Pancreas (tissue), 10 donors: ENCODE measurements around the gene SH3RF3. TPM values are rescaled to one million over a fixed set of nuclear protein-coding genes. Genes with fewer than 3 reads are reported as not detected.
"Not testable (repeated sequence)": the region's sequence is repeated elsewhere in the genome, so short reads cannot be mapped to it uniquely, and the experiment has no call there.

Experiments
- ATAC-seq, 4 donors: fragments of 200-7000 bp; cut with Tn5 transposase; one replicate each; pipeline versions ENCODE4 v1.8.0 to v1.9.1; 2020; ENCODE audit warnings: mild to moderate bottlenecking in 4 of 4, moderate library complexity in 4 of 4
- DNase-seq, 6 donors: peaks; one replicate each; pipeline ENCODE4 v3.0.0-alpha.2; 2020
- FAIRE-seq: peaks from 2 replicates; lab custom pipeline; 2012; peaks lifted over from hg19 to GRCh38; lab: Jason Lieb, UNC
- H3K27ac ChIP-seq, 4 donors: fragments of 200-600 bp; sonication (generic); 1 replicate in 3 of 4; 2 replicates in 1 of 4; pipeline versions ENCODE4 v1.5.0 to v1.8.0; 2020
- H3K27me3 ChIP-seq, 4 donors: fragments of 200-600 bp; one replicate each; pipeline ENCODE4 v1.8.0; 2021
- H3K36me3 ChIP-seq, 3 donors: fragments of 200-600 bp; sonication (generic) in 1 of 3; one replicate each; pipeline versions ENCODE4 v1.5.0 to v1.8.0; 2020 to 2021
- H3K4me1 ChIP-seq, 3 donors: fragments of 200-600 bp; one replicate each; pipeline ENCODE4 v1.8.0; 2021
- H3K4me3 ChIP-seq, 4 donors: fragments of 200-600 bp; sonication (generic) in 2 of 4; one replicate each; pipeline versions ENCODE4 v1.5.0 to v1.8.0; 2020 to 2021
- H3K9me3 ChIP-seq, 4 donors: fragments of 200-600 bp; one replicate each; pipeline ENCODE4 v1.8.0; 2021
- WGBS, 2 donors: extraction: QIAGEN DNeasy Blood & Tissue Kit; methylation state at CpG; one replicate each; pipeline ENCODE4 v1.1.7; 2013; 5-methylcytosine and 5-hydroxymethylcytosine counted together
- intact Hi-C, 3 donors: fragments of 100-400 bp; cut with DNase I; formaldehyde crosslinking; loops; one replicate each; pipeline versions ENCODE4 v1.11.1 to v1.14.2; 2022
- polyA plus RNA-seq, 2 donors: library from polyadenylated mRNA; stranded (reverse); fragments of 200-250 nt; gene quantifications; one replicate each; pipeline ENCODE4 v1.2.3, GENCODE V29; 2013
- total RNA-seq, 6 donors: library from RNA; stranded (reverse); fragmentation: NEBNext Ultra II Directional in 4 of 6; extraction: Animal tissue kit (Norgen Biotek cat#: 25700) in 4 of 6; gene quantifications; one replicate each; pipeline versions ENCODE4 v1.2.1 to v1.2.4, GENCODE V29; 2021 to 2023
- TF ChIP-seq, protein P1 (sequence below), 4 donors: fragments of 200-600 bp; sonication (generic) in 3 of 4; IDR thresholded peaks; one replicate each; pipeline versions ENCODE4 v1.5.0 to v1.8.0; 2021; ENCODE audit warnings: antibody characterized with exemption in 4 of 4
- donor health status: healthy with polysubstance abuse.
- donor health status: DM: no; HTN: no; CAD: no; lungs with moderate emphysema.
- donor health status: DM: no; HTN: no; CAD: no.
- donor health status: control.
- donor health status: control.
- donor health status: Bipolar disorder and iron deficiency.
- donor health status: DM: yes; HTN: yes; CAD: no.
- donor health status: DM: no; HTN: no; CAD: no.
- donor health status: DM: no; HTN: no; CAD: no.
- donor health status: DM: yes; HTN: yes; CAD: no.

The SH3RF3 gene
- total and polyA plus RNA-seq, 8 donors = 1.1 to 3.5 (median 1.8) TPM

DNA sequence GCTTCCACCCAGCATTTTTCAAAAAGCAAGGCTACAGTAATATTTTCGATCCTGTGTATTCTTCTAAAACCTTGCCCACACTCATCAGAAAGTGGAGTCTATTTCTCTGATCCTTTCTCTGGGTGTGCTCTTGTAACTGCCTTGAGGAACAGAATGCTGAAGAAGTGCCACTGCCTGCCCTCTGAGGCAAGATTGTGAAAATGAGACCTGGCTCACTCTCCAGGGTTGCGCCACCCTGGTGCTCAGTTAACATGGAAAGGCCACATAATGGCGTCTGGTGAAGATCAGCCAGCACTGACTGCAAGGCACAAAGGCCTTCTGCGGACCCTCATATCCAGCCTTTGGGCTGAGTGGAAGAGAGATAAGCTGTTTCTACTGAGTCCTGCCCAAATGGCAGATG, 11.2 kb upstream of the SH3RF3 start:
- 82 to 88% methylated on average over 4 of the region's 4 CpGs for WGBS, 2 donors
- H3K9me3 ChIP-seq = no peaks in the 10 kb centered on the region
- FAIRE-seq (no peak), ATAC-seq (no peak), DNase-seq (no peak)
- TF ChIP-seq, protein P1, sequence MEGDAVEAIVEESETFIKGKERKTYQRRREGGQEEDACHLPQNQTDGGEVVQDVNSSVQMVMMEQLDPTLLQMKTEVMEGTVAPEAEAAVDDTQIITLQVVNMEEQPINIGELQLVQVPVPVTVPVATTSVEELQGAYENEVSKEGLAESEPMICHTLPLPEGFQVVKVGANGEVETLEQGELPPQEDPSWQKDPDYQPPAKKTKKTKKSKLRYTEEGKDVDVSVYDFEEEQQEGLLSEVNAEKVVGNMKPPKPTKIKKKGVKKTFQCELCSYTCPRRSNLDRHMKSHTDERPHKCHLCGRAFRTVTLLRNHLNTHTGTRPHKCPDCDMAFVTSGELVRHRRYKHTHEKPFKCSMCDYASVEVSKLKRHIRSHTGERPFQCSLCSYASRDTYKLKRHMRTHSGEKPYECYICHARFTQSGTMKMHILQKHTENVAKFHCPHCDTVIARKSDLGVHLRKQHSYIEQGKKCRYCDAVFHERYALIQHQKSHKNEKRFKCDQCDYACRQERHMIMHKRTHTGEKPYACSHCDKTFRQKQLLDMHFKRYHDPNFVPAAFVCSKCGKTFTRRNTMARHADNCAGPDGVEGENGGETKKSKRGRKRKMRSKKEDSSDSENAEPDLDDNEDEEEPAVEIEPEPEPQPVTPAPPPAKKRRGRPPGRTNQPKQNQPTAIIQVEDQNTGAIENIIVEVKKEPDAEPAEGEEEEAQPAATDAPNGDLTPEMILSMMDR (IDR thresholded peaks at IDR 0.05) = no peak
- no peaks in the 10 kb centered on the region for H3K4me1 ChIP-seq
- no peaks in the 10 kb centered on the region for H3K27me3 ChIP-seq
- H3K4me3 ChIP-seq = no peak overlapping the region
- no peak overlapping the region for H3K27ac ChIP-seq
- intact Hi-C loops = no loop called here
- H3K36me3 ChIP-seq = no peaks in the 10 kb centered on the region

DNA sequence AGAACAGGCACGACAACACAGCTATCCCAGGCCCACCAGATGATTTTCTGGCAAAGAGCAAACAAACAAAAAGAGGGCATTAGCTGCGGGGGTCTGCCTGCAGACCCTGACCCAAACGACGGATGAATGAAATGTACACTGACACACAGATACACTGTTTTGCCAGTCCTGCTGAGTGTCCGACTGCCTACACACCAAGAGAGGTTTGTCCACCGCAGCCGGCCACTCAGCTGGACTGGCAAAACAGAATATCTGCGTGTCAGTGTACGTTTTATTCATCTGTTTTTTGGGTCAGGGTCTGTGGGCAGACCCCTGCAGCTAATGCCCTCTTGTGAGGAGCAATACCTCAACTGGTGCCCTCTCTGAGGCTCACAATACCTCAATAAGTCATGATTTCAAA, 10.7 kb upstream of the SH3RF3 start:
- TF ChIP-seq, protein P1 (IDR thresholded peaks at IDR 0.05) = no peak

DNA sequence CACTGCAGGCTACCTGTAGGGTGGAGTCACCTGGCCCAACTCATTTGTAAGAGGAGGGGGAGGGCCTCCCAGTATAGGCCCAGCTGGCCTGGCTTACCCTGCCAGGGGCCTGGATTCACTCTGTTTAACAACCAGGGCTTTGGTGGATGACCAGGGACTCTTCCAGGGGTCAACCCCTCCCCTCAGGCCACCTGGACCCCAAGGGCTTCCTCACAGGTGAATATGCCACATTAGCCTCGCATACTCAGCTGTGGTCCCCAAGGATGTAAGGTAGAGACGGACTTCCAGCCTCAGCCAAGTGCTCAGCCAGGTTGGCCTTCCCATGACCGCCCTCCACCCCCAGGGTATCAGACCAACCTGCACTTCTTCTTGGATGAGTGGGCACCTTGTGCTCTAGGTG, 8.8 kb upstream of the SH3RF3 start:
- DNase-seq = no peak
- 78 to 93% methylated on average over 3 of the region's 3 CpGs for WGBS, 2 donors
- no peak for ATAC-seq
- intact Hi-C loops = no loop called here
- TF ChIP-seq, protein P1 (IDR thresholded peaks at IDR 0.05) = no peak
- H3K4me3 ChIP-seq = no peak overlapping the region
- no peak for FAIRE-seq
- no peaks in the 10 kb centered on the region for H3K9me3 ChIP-seq
- no peaks in the 10 kb centered on the region for H3K36me3 ChIP-seq
- H3K4me1 ChIP-seq = no peaks in the 10 kb centered on the region
- no peaks in the 10 kb centered on the region for H3K27me3 ChIP-seq
- no peak overlapping the region for H3K27ac ChIP-seq

More for the DNA sequence above, 10.7 kb upstream of the SH3RF3 start:
- DNase-seq (no peak), ATAC-seq (no peak), FAIRE-seq (no peak)
- WGBS, 2 donors = 72 to 79% methylated on average over 9 of the region's 9 CpGs
- Histone ChIP-seq H3K9me3 (no peaks in the 10 kb centered on the region), H3K27ac (no peak overlapping the region), H3K27me3 (no peaks in the 10 kb centered on the region), H3K4me1 (no peaks in the 10 kb centered on the region), H3K36me3 (no peaks in the 10 kb centered on the region), H3K4me3 (no peak overlapping the region)
- intact Hi-C loops = no loop called here

DNA sequence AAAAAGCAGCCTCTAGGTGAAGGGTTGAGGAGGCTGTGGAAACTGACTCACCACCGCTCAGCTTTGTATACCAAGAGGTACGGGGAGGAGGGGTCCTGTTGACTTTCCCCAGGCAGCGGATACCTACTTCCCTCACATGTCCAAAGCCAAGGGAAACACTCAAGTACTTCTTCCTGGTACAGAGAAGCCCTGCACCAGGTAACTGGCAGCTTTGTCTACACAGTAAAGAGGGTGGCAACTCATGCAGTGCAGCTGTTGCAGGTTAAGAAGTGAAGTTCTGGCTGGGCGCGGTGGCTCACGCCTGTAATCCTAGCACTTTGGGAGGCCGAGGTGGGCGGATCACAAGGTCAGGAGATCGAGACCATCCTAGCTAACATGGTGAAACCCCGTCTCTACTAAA, 8.3 kb upstream of the SH3RF3 start:
- ATAC-seq, H3K36me3 ChIP-seq, H3K27me3 ChIP-seq, H3K27ac ChIP-seq, FAIRE-seq, H3K4me1 ChIP-seq, DNase-seq, intact Hi-C loops, H3K4me3 ChIP-seq, H3K9me3 ChIP-seq: not testable (repeated sequence)
- WGBS, 2 donors = 68 to 81% methylated on average over 10 of the region's 10 CpGs

DNA sequence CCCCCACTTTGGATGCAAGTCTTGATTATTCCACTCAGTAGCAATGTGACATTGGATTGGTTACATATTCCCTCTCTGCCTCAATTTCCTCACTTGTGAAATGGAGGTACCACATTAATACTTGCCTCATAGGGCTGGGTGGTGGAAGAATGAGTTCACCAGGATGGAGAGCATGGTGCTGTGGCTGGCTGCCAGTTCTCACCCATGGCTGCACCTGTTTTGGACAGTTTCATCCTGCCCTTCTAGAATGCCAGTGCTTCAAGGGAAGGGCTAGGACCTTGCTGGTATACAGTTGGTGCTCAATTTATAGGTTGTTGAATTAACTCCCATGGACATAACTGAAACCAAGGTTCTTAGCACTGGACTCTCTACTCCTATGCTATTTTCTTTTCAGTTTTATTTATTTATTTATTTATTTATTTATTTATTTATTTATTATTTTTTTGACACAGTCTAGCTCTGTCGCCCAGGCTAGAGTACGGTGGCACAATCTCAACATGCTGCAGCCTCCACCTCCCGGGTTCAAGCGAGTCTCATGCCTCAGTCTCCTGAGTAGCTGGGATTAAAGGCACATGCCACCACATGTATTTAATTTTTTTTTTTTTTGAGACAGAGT, 5.3 kb upstream of the SH3RF3 start:
- FAIRE-seq (no peak), ATAC-seq (no peak), DNase-seq (no peak)
- whole genome bisulfite sequencing, 2 donors = 79 to 89% methylated on average over 4 of the region's 4 CpGs
- H3K4me1 ChIP-seq = no peaks in the 10 kb centered on the region
- H3K36me3 ChIP-seq = no peaks in the 10 kb centered on the region
- H3K27ac ChIP-seq = no peak overlapping the region
- H3K4me3 ChIP-seq = no peak overlapping the region
- H3K27me3 ChIP-seq = no peaks in the 10 kb centered on the region
- no peaks in the 10 kb centered on the region for H3K9me3 ChIP-seq
- intact Hi-C loops = no loop called here
- TF ChIP-seq, protein P1 (IDR thresholded peaks at IDR 0.05) = no peak
